ENCODE data around the gene CTDSPL. TPM values are rescaled to one million over a fixed set of nuclear protein-coding genes. Genes with fewer than 3 reads are reported as not detected.
A peak's percentile ranks its signal among the peaks of the same experiment; 100 is the strongest.

Gene CTDSPL
- total RNA-seq, 1 donor: 33.6 TPM

- DNase-seq (ENCODE audit: low read depth): peak; percentile 35
- no peak for TF ChIP-seq CTCF (IDR thresholded peaks at IDR 0.05; ENCODE audit: insufficient read depth, low read length)
- H3K4me3 ChIP-seq (ENCODE audit: low read depth, low read length): no peak overlapping the region
Measured at GRCh38 chr3:37924453-37924852, 62.8 kb downstream of the CTDSPL start.

DNA sequence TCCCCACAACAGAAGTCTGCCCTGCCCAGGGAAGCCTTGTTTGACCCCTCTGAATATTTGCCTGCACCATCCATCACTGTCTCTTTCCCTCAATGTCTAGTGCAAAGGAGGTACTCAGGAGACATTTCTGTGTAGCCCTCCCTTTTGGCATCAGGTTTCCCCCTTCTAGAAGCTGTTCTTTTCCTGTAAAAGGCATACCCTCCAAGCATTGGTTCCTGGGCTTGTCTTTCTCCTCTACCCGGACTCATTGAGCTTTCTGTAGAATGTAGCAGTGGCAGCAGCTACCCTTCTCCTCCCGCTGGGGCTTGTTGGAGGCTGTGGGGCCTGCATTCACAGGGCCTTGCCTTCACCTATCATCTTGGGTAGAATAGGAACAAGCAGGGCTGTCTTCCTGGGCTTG, 63.5 kb downstream of the CTDSPL start:
- no peak for DNase-seq (ENCODE audit: low read depth)
- no peak for TF ChIP-seq CTCF (IDR thresholded peaks at IDR 0.05; ENCODE audit: insufficient read depth, low read length)
- H3K4me3 ChIP-seq (ENCODE audit: low read depth, low read length): no peak overlapping the region

DNA sequence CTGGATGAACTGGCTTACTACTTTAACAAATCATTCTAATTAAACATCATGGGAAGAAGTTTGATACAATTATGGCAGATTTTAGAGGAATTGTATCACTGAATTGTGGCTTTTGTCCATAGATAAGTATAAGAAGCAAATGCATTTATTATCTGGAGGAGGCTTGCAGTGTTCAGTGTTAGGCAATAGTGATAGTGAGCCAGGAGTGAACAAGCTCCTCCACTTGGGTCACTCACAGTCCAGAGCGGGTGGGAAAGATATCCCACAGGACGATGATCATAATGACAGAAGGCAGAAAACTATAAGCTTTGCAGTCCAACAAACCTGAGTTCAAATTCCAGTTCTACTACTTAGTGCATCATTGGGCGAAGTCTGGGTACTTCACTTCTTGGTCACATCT, 64.9 kb downstream of the CTDSPL start:
- peak; percentile 59 for DNase-seq (ENCODE audit: low read depth)
- no peak overlapping the region for H3K4me3 ChIP-seq (ENCODE audit: low read depth, low read length)
- no peak for TF ChIP-seq CTCF (IDR thresholded peaks at IDR 0.05; ENCODE audit: insufficient read depth, low read length)

- no peak for TF ChIP-seq CTCF (IDR thresholded peaks at IDR 0.05; ENCODE audit: insufficient read depth, low read length)
- no peak overlapping the region for H3K4me3 ChIP-seq (ENCODE audit: low read depth, low read length)
- DNase-seq (ENCODE audit: low read depth): no peak
Measured at GRCh38 chr3:37930495-37930894, 68.8 kb downstream of the CTDSPL start.

GRCh38 chr3:37932505-37932904, 70.8 kb downstream of the CTDSPL start:
- TF ChIP-seq CTCF (IDR thresholded peaks at IDR 0.05; ENCODE audit: insufficient read depth, low read length): no peak
- no peak for DNase-seq (ENCODE audit: low read depth)
- no peak overlapping the region for H3K4me3 ChIP-seq (ENCODE audit: low read depth, low read length)

GRCh38 chr3:37934631-37935289, 73.1 kb downstream of the CTDSPL start:
- TF ChIP-seq CTCF (IDR thresholded peaks at IDR 0.05; ENCODE audit: insufficient read depth, low read length): no peak
- DNase-seq (ENCODE audit: low read depth): no peak

GRCh38 chr3:37935290-37935668, 73.6 kb downstream of the CTDSPL start:
- no peak overlapping the region for H3K4me3 ChIP-seq (ENCODE audit: low read depth, low read length)
- no peak for TF ChIP-seq CTCF (IDR thresholded peaks at IDR 0.05; ENCODE audit: insufficient read depth, low read length)
- DNase-seq (ENCODE audit: low read depth): peak; percentile 74

More at GRCh38 chr3:37934631-37935289, 73.1 kb downstream of the CTDSPL start:
- no peak overlapping the region for H3K4me3 ChIP-seq (ENCODE audit: low read depth, low read length)
